ENCODE measurements around the gene PCDH9. TPM values are rescaled to one million over a fixed set of nuclear protein-coding genes. Genes with fewer than 3 reads are reported as not detected.

PCDH9 gene
- total RNA-seq, 1 donor from 2014 or later = 14.7 TPM

DNA sequence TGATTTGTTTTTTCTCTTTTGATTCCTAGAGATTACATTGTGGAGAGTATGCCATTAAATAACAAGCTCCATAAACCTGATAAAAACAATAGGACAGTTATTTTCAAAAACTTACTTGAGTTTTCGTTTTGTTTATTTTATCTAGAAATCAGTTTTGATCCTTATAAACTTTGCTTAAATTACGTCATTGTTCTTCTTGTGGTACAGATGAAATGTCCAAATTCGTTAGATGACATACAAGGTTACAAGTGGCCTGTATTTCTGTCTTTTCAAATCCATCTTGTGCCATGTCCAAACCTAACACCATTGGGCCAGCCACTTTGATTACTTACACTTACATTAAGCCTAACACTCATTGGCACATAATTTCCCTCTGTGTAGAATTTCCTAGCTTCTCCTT is 372.0 kb downstream of the PCDH9 start:
- no peak for DNase-seq
- intact Hi-C loops (cut with micrococcal nuclease) = no loop called here
- no peak overlapping the region for H3K4me3 ChIP-seq
- H3K36me3 ChIP-seq = no peaks in the 10 kb centered on the region
- H3K27me3 ChIP-seq (ENCODE audit: low read depth) = no peaks in the 10 kb centered on the region
- TF ChIP-seq, protein P1, sequence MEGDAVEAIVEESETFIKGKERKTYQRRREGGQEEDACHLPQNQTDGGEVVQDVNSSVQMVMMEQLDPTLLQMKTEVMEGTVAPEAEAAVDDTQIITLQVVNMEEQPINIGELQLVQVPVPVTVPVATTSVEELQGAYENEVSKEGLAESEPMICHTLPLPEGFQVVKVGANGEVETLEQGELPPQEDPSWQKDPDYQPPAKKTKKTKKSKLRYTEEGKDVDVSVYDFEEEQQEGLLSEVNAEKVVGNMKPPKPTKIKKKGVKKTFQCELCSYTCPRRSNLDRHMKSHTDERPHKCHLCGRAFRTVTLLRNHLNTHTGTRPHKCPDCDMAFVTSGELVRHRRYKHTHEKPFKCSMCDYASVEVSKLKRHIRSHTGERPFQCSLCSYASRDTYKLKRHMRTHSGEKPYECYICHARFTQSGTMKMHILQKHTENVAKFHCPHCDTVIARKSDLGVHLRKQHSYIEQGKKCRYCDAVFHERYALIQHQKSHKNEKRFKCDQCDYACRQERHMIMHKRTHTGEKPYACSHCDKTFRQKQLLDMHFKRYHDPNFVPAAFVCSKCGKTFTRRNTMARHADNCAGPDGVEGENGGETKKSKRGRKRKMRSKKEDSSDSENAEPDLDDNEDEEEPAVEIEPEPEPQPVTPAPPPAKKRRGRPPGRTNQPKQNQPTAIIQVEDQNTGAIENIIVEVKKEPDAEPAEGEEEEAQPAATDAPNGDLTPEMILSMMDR (IDR thresholded peaks at IDR 0.05; ENCODE audit: borderline replicate concordance) = no peak
- no peak overlapping the region for H3K27ac ChIP-seq (replicated peaks)
- H3K4me1 ChIP-seq = peaks cover 17% of the 10 kb centered on the region
- H3K9me3 ChIP-seq (replicated peaks) = no peaks in the 10 kb centered on the region

DNA sequence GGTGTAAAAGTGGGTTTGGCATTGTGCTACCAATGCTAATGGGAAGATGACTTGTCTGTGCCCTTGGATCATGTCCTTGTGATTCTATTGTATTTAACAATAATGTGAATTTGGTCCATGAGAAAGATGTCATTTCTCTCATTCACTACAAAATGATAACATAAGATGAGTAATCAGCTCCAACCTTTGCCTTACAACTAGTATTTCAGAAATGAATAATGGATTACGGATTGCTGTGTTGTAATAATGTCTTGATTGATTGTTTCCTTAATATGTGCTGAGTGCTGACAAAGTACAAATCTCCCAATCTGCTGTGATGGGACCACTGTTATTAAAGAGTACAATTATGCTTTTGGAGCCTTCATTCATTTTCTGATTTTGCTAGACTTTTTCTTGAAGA is 375.0 kb downstream of the PCDH9 start:
- Histone ChIP-seq H3K27ac (replicated peaks) (no peak overlapping the region), H3K4me1 (peaks cover under 1% of the 10 kb centered on the region), H3K4me3 (no peak overlapping the region), H3K9me3 (replicated peaks) (no peaks in the 10 kb centered on the region), H3K36me3 (no peaks in the 10 kb centered on the region), H3K27me3 (ENCODE audit: low read depth) (no peaks in the 10 kb centered on the region)
- DNase-seq = no peak
- intact Hi-C loops (cut with micrococcal nuclease) = no loop called here
- TF ChIP-seq, protein P1 (IDR thresholded peaks at IDR 0.05; ENCODE audit: borderline replicate concordance) = no peak

DNA sequence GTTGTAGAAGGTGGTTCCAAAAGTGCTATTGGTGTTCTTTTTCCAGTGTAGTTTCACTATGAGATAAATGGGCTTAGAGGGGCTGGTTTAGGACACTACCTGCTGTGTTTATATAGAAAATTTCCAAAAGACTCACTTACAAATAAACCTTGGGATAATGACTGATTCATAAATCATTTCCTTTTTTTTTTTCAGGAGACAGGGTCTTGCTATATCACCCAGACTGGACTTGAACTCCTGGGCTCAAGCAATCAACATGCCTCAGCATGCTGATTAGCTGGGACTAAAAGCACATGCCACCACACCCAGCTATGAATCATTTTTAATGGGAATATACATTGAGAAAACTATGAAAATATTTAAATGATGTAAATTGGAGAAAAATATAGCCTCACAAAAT is 376.6 kb downstream of the PCDH9 start:
- H3K4me3 ChIP-seq = no peak overlapping the region
- no peak for DNase-seq
- intact Hi-C loops (cut with micrococcal nuclease) = no loop called here
- TF ChIP-seq, protein P1 (IDR thresholded peaks at IDR 0.05; ENCODE audit: borderline replicate concordance) = no peak
- no peaks in the 10 kb centered on the region for H3K9me3 ChIP-seq (replicated peaks)
- H3K4me1 ChIP-seq = no peaks in the 10 kb centered on the region
- no peaks in the 10 kb centered on the region for H3K27me3 ChIP-seq (ENCODE audit: low read depth)
- no peaks in the 10 kb centered on the region for H3K36me3 ChIP-seq
- no peak overlapping the region for H3K27ac ChIP-seq (replicated peaks)

DNA sequence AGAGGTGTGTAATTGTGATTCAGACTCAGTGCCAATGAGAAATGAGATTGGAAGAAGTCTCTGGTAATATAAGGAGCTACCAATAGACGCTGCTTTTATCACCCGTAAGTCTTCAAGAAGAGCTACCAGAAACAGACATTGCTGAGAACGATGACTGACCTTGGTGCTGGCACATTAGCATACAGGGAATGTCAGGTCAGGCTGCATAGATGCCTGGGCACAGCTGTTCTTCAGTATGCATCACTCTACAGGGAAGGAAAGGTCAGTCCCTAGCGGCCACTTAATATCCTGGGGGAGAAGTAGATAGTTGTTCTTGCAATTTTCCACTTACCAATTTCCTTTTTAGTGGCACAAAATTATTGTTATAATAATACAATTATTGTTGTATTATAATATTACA is 380.4 kb downstream of the PCDH9 start:
- H3K9me3 ChIP-seq (replicated peaks) = no peaks in the 10 kb centered on the region
- H3K36me3 ChIP-seq = no peaks in the 10 kb centered on the region
- intact Hi-C loops (cut with micrococcal nuclease) = no loop called here
- no peak overlapping the region for H3K4me3 ChIP-seq
- no peak overlapping the region for H3K27ac ChIP-seq (replicated peaks)
- no peaks in the 10 kb centered on the region for H3K27me3 ChIP-seq (ENCODE audit: low read depth)
- no peak for DNase-seq
- H3K4me1 ChIP-seq = no peaks in the 10 kb centered on the region
- TF ChIP-seq, protein P1 (IDR thresholded peaks at IDR 0.05; ENCODE audit: borderline replicate concordance) = no peak

DNA sequence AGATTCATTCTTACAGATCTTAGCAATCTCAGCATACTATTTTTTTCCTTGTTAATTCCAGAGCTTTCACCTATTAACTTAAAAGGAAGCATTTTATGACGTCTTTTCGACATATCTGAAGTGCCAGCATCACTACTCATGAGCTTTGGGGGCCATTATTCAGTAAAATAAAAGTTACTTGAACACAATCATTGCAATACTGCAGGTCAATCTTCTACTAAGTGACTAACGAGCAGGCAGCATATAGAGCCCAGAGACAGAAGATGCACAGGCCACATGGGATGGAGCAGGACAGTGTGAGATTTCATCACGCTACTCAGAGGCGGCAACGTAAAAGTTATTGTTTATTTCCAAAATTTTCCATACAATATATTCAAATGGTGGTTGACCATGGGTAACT is 382.6 kb downstream of the PCDH9 start:
- intact Hi-C loops (cut with micrococcal nuclease) = no loop called here
- Histone ChIP-seq H3K4me3 (no peak overlapping the region), H3K9me3 (replicated peaks) (no peaks in the 10 kb centered on the region), H3K27me3 (ENCODE audit: low read depth) (no peaks in the 10 kb centered on the region), H3K4me1 (no peaks in the 10 kb centered on the region), H3K36me3 (no peaks in the 10 kb centered on the region), H3K27ac (replicated peaks) (no peak overlapping the region)
- DNase-seq = no peak
- TF ChIP-seq, protein P1 (IDR thresholded peaks at IDR 0.05; ENCODE audit: borderline replicate concordance) = no peak

DNA sequence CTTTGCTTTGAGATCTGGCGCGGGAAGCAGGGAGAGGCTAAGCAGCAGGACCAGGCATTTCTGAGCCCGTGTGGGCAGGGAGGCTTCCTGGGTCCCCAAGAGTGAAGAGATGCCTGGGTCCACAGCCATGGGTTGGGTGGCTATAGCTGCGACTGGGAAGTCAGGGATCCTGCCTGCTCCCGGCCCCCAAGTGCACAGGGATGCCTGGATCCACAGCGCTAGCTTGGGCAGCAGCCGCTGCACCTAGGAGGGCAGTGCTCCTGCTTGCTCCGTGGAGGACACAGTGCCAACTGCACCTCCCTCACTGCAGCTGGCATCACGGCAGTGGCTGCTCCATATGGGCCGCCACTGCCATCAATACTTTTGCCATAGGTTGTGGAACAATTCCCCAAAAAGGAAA is 384.7 kb downstream of the PCDH9 start:
- Histone ChIP-seq H3K4me3 (no peak overlapping the region), H3K36me3 (no peaks in the 10 kb centered on the region), H3K27me3 (ENCODE audit: low read depth) (no peaks in the 10 kb centered on the region), H3K27ac (replicated peaks) (no peak overlapping the region), H3K4me1 (no peaks in the 10 kb centered on the region), H3K9me3 (replicated peaks) (no peaks in the 10 kb centered on the region)
- TF ChIP-seq, protein P1 (IDR thresholded peaks at IDR 0.05; ENCODE audit: borderline replicate concordance) = no peak
- DNase-seq = no peak
- intact Hi-C loops (cut with micrococcal nuclease) = no loop called here
